Panc1 (cell line): ENCODE results near the gene GRID2.

Experiments
- CTCF ChIP-seq: fragments of 450-650 bp; IDR thresholded peaks from 2 replicates; pipeline ENCODE4 v1.5.1; 2017; ENCODE audit warnings: mild to moderate bottlenecking
- REST ChIP-seq, 2 experiments: IDR thresholded peaks; 2 replicates each; pipeline ENCODE4 v1.6.1; 2011 to 2012; ENCODE audit warnings: low read depth in 2 of 2, control low read depth in 1 of 2, low read length in 1 of 2, mild to moderate bottlenecking in 1 of 2, moderate library complexity in 1 of 2; ENCODE audit not compliant: insufficient read depth in 1 of 2
- SIN3A ChIP-seq: IDR thresholded peaks from 2 replicates; pipeline ENCODE4 v1.6.1; 2012; ENCODE audit warnings: low read depth, mild to moderate bottlenecking, low read length, moderate library complexity, borderline replicate concordance; ENCODE audit not compliant: insufficient read depth
- TCF7L2 ChIP-seq: IDR thresholded peaks from 2 replicates; pipeline ENCODE4 v1.6.1; 2011; ENCODE audit warnings: mild to moderate bottlenecking, low read depth, low read length, inconsistent platforms

- TF ChIP-seq CTCF (no peak), TCF7L2 (no peak), SIN3A (no peak), REST (IDR thresholded peaks at IDR 0.05; ENCODE audit: insufficient read depth in 1 of 2, low read depth in 2 of 2, low read length in 1 of 2) (no peak)
Measured at GRCh38 chr4:93403571-93403970, 1099.8 kb downstream of the GRID2 start.
